ENCODE results near the gene ADGRV1. TPM values are rescaled to one million over a fixed set of nuclear protein-coding genes. Genes with fewer than 3 reads are reported as not detected.

ADGRV1 gene
- total RNA-seq, 2 experiments from 2014 or later = not detected

GRCh38 chr5:90528601-90529193 lies 29.9 kb upstream of the ADGRV1 start:
- peak; percentile 21 for DNase-seq (ENCODE audit: low spot score)

GRCh38 chr5:90529194-90529938 lies 29.2 kb upstream of the ADGRV1 start, which contains the start of gene LYSMD3:
LYSMD3 (minus strand) TSS chr5:90529584; CDS start chr5:90525289, 4,295 bp downstream.
- no peaks in the 10 kb centered on the region for H3K9me3 ChIP-seq (ENCODE audit: low read length)
- intact Hi-C loops (cut with micrococcal nuclease; ENCODE audit: unreplicated experiment) = loop anchor here (1.0 to 5.0 kb wide), 3 partner anchors 55 to 1867 kb away; partner anchors contain the start of genes ARRDC3, MBLAC2 and POLR3G
- peaks cover 30% of the 10 kb centered on the region for H3K4me1 ChIP-seq (ENCODE audit: insufficient read depth, low read length, poor library complexity, severe bottlenecking)
- peak within 1 kb of the TSS; percentile 83 for H3K4me2 ChIP-seq (ENCODE audit: low read length)
- H3K27ac ChIP-seq (ENCODE audit: low read depth, low read length, poor library complexity, severe bottlenecking) = peak within 1 kb of the TSS; percentile 57
- peaks cover 35% of the 10 kb centered on the region for H3K79me2 ChIP-seq (ENCODE audit: insufficient read depth, low read depth, low read length)
- peak within 1 kb of the TSS; percentile 97 for H2AFZ ChIP-seq (ENCODE audit: low read length)
- H4K20me1 ChIP-seq (ENCODE audit: insufficient read depth, low read length) = 0 out of 2 replicates have a peak, but pooled peaks cover 17% of the 10 kb centered on the region
- TF ChIP-seq EZH2phosphoT487 (IDR thresholded peaks at IDR 0.05; ENCODE audit: borderline replicate concordance, low read depth, low read length) (no peak), CTCF (conservative IDR thresholded peaks at IDR 0.05; ENCODE audit: low read length) (no peak)
- DNase-seq (ENCODE audit: low spot score) = peak; percentile 97
- POLR2A ChIA-PET = interaction anchor here (0.6 to 2.0 kb wide), 8 partner anchors 53 to 214 kb away, joined by 3 to 11 read pairs (median 6); partner anchors contain the start of genes CETN3, MBLAC2 and POLR3G
- H3K9me2 ChIP-seq (ENCODE audit: insufficient read depth, low read length) = no peaks in the 10 kb centered on the region
- H3K36me3 ChIP-seq (ENCODE audit: insufficient read depth, low read length) = peaks cover 20% of the 10 kb centered on the region
- no TSS peak for BruUV-seq (replicated peaks)
- CTCF ChIA-PET (ENCODE audit: unreplicated experiment) = interaction anchor here (0.6 to 1.2 kb wide), 3 partner anchors 30 to 119 kb away, joined by 3 read pairs; no protein-coding TSS in a partner anchor
- H3K4me3 ChIP-seq (ENCODE audit: low read depth, low read length, poor library complexity, severe bottlenecking) = peak within 1 kb of the TSS; percentile 93

More at GRCh38 chr5:90528601-90529193, 29.9 kb upstream of the ADGRV1 start:
- peaks cover 30% of the 10 kb centered on the region for H3K4me1 ChIP-seq (ENCODE audit: insufficient read depth, low read length, poor library complexity, severe bottlenecking)
- peak overlapping the region; percentile 41 for H3K27ac ChIP-seq (ENCODE audit: low read depth, low read length, poor library complexity, severe bottlenecking)
- BruUV-seq (replicated peaks) = no TSS peak
- peaks cover 35% of the 10 kb centered on the region for H3K79me2 ChIP-seq (ENCODE audit: insufficient read depth, low read depth, low read length)
- H4K20me1 ChIP-seq (ENCODE audit: insufficient read depth, low read length) = 0 out of 2 replicates have a peak, but pooled peaks cover 17% of the 10 kb centered on the region
- H3K9me2 ChIP-seq (ENCODE audit: insufficient read depth, low read length) = no peaks in the 10 kb centered on the region
- peak overlapping the region; percentile 76 for H3K4me2 ChIP-seq (ENCODE audit: low read length)
- peak overlapping the region; percentile 93 for H3K4me3 ChIP-seq (ENCODE audit: low read depth, low read length, poor library complexity, severe bottlenecking)
- peaks cover 26% of the 10 kb centered on the region for H3K36me3 ChIP-seq (ENCODE audit: insufficient read depth, low read length)
- ChIA-PET CTCF (ENCODE audit: unreplicated experiment) (interaction anchor here (1.5 kb wide), 1 partner anchor 54 kb away, joined by 3 read pairs; the partner anchor contains the start of genes MBLAC2 and POLR3G), POLR2A (interaction anchor here (0.8 to 2.0 kb wide), 7 partner anchors 52 to 118 kb away, joined by 3 to 10 read pairs (median 3); partner anchors contain the start of genes MBLAC2 and POLR3G)
- no peaks in the 10 kb centered on the region for H3K9me3 ChIP-seq (ENCODE audit: low read length)
- peak overlapping the region; percentile 87; the same call in 1 of the 2 replicates for H2AFZ ChIP-seq (ENCODE audit: low read length)
- TF ChIP-seq EZH2phosphoT487 (IDR thresholded peaks at IDR 0.05; ENCODE audit: borderline replicate concordance, low read depth, low read length) (no peak), CTCF (conservative IDR thresholded peaks at IDR 0.05; ENCODE audit: low read length) (no peak)
- intact Hi-C loops (cut with micrococcal nuclease; ENCODE audit: unreplicated experiment) = loop anchor here (1.0 to 5.0 kb wide), 3 partner anchors 54 to 1866 kb away; partner anchors contain the start of genes ARRDC3, MBLAC2 and POLR3G
